Measurements from ENCODE around the gene KAT6B. TPM values are rescaled to one million over a fixed set of nuclear protein-coding genes. Genes with fewer than 3 reads are reported as not detected.

KAT6B gene
- total and polyA plus RNA-seq, 7 donors: 2.1 to 21.3 (median 16.9) TPM

GRCh38 chr10:74839708-74840107 lies 13.3 kb downstream of the KAT6B start:
- Histone ChIP-seq H3K4me1 (peaks cover 53% of the 10 kb centered on the region), H3K27ac (no peak overlapping the region), H3K36me3 (ENCODE audit: insufficient read depth in 1 of 2, low read depth in 1 of 2) (peaks cover 0 to 15% of the 10 kb centered on the region in 2 donors), H3K4me3 (no peak overlapping the region), H3K9me3 (no peaks in the 10 kb centered on the region), H3K27me3 (ENCODE audit: insufficient read depth in 3 of 3, low read length in 2 of 3) (no peaks in the 10 kb centered on the region)
- intact Hi-C loops (cut with DNase I): no loop called here
- 80 to 86% (median 83%) methylated on average over 4 of the region's 4 CpGs for WGBS, 3 donors
- no peak for DNase-seq
- ATAC-seq: no peak
- no peak for TF ChIP-seq CTCF (IDR thresholded peaks at IDR 0.05)

- H3K4me3 ChIP-seq: no peak overlapping the region
- DNase-seq (no peak), ATAC-seq (peak in 3 of 4 donors; percentile 40 to 80 (median 63))
- TF ChIP-seq CTCF (IDR thresholded peaks at IDR 0.05): no peak
- no peaks in the 10 kb centered on the region for H3K27me3 ChIP-seq (ENCODE audit: insufficient read depth in 3 of 3, low read length in 2 of 3)
- peaks cover 48% of the 10 kb centered on the region for H3K4me1 ChIP-seq
- 62 to 76% (median 62%) methylated on average over 6 of the region's 6 CpGs for WGBS, 3 donors
- H3K27ac ChIP-seq: peak overlapping the region; percentile 20
- intact Hi-C loops (cut with DNase I): no loop called here
- H3K9me3 ChIP-seq: no peaks in the 10 kb centered on the region
- H3K36me3 ChIP-seq (ENCODE audit: insufficient read depth in 1 of 2, low read depth in 1 of 2): peaks cover 0 to 15% of the 10 kb centered on the region in 2 donors
Measured at GRCh38 chr10:74841265-74841973, 15.0 kb downstream of the KAT6B start.

- no peak for TF ChIP-seq CTCF (IDR thresholded peaks at IDR 0.05)
- Histone ChIP-seq H3K4me3 (no peak overlapping the region), H3K36me3 (ENCODE audit: insufficient read depth in 1 of 2, low read depth in 1 of 2) (peaks cover 0 to 15% of the 10 kb centered on the region in 2 donors), H3K4me1 (peaks cover 46% of the 10 kb centered on the region), H3K27me3 (ENCODE audit: insufficient read depth in 3 of 3, low read length in 2 of 3) (no peaks in the 10 kb centered on the region), H3K27ac (peak overlapping the region; percentile 20), H3K9me3 (no peaks in the 10 kb centered on the region)
- intact Hi-C loops (cut with DNase I): no loop called here
- DNase-seq: no peak
- WGBS, 3 donors: 73 to 93% (median 88%) methylated on average over 1 of the region's 1 CpG
- peak in 1 of 4 donors; percentile 49 for ATAC-seq
Measured at GRCh38 chr10:74842301-74842954, 16.0 kb downstream of the KAT6B start.

- ATAC-seq (no peak), DNase-seq (no peak)
- no peak overlapping the region for H3K4me3 ChIP-seq
- H3K27me3 ChIP-seq (ENCODE audit: insufficient read depth in 3 of 3, low read length in 2 of 3): no peaks in the 10 kb centered on the region
- intact Hi-C loops (cut with DNase I): no loop called here
- peaks cover 0 to 15% of the 10 kb centered on the region in 2 donors for H3K36me3 ChIP-seq (ENCODE audit: insufficient read depth in 1 of 2, low read depth in 1 of 2)
- WGBS, 3 donors: 27 to 58% (median 28%) methylated on average over 2 of the region's 2 CpGs
- H3K27ac ChIP-seq: peak overlapping the region; percentile 25
- no peaks in the 10 kb centered on the region for H3K9me3 ChIP-seq
- H3K4me1 ChIP-seq: peaks cover 43% of the 10 kb centered on the region
- no peak for TF ChIP-seq CTCF (IDR thresholded peaks at IDR 0.05)
Measured at GRCh38 chr10:74846958-74847357, 20.6 kb downstream of the KAT6B start.
